ENCODE data around the gene SEMA3D.

The SEMA3D gene

DNA sequence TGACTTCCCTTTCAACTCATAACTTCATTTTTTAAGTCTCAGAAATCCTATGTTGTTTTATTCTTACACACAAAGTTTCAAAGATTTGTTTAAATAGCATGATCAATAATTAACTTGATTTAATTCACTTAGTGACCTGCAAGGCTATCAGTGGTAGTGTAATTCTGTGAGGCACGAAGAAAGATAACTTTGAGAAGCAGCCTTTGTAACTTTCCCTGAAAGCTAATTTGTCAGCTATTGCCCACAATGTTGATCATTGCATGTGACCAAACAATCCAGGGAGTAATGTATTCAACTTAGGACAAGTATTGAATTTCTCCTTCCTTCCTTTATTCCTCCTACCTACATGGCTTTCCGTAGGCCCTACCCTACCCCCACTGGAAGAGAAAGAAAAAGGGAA is 111.0 kb downstream of the SEMA3D start:
- DNase-seq: no peak
- Histone ChIP-seq H3K4me1 (ENCODE audit: control insufficient read depth in 1 of 2, insufficient read depth in 2 of 2, low read length in 2 of 2) (peaks cover 1 to 3% of the 10 kb centered on the region in 2 experiments), H3K4me2 (ENCODE audit: low read length) (no peak overlapping the region), H3K18ac (ENCODE audit: low read length) (no peak overlapping the region), H3K14ac (ENCODE audit: low read length) (no peak overlapping the region), H3K9me3 (ENCODE audit: insufficient read depth, low read depth, low read length) (no peaks in the 10 kb centered on the region), H3K4ac (ENCODE audit: low read depth, low read length) (no peak overlapping the region), H3K9ac (ENCODE audit: low read length) (no peak overlapping the region), H3K79me1 (ENCODE audit: low read length) (peaks cover under 1% of the 10 kb centered on the region), H2BK5ac (ENCODE audit: low read depth, low read length, poor library complexity) (no peak overlapping the region), H4K91ac (ENCODE audit: low read depth, low read length) (no peak overlapping the region), H2BK12ac (ENCODE audit: low read length) (no peak overlapping the region), H4K12ac (ENCODE audit: low read depth, low read length) (no peak overlapping the region), H2AFZ (ENCODE audit: insufficient read depth, low read length, poor library complexity) (no peak overlapping the region), H4K8ac (ENCODE audit: low read depth, low read length) (no peak overlapping the region), H3K23ac (ENCODE audit: low read length) (no peak overlapping the region), H3K4me3 (ENCODE audit: low read depth, low read length) (no peak overlapping the region), H3K27ac (ENCODE audit: low read depth, low read length) (no peak overlapping the region), H3K36me3 (ENCODE audit: control insufficient read depth in 1 of 2, insufficient read depth in 2 of 2, low read length in 2 of 2) (no peaks in the 10 kb centered on the region), H3K79me2 (ENCODE audit: control insufficient read depth, insufficient read depth, low read length, poor library complexity) (no peaks in the 10 kb centered on the region), H2BK120ac (ENCODE audit: insufficient read depth, low read length, poor library complexity) (no peak overlapping the region), H2AK5ac (ENCODE audit: low read length) (no peak overlapping the region), H3K27me3 (ENCODE audit: insufficient read depth, low read length) (no peaks in the 10 kb centered on the region)
- WGBS (ENCODE audit: extremely low coverage, insufficient coverage, insufficient read length): no CpG with 5 or more reads among the region's 2 CpGs

DNA sequence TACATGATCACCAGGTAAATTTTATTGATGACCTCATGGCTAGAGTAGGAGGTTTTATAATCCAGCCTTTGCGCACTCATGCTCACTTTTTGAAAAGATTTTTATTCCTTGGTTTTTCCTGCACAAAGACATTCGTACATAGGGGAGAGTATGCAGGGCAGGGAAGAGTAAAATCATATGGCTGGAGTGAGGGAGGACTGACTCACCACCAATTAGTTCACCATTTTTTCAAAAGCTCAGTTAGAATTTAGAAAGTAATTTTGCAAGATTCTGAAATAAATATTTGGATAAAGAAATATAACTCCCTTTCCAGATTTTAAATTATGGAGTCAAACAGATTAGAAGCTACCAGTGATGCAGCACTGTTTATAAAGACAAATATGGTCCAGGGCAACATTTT is 111.9 kb downstream of the SEMA3D start:
- Histone ChIP-seq H3K4ac (ENCODE audit: low read depth, low read length) (no peak overlapping the region), H2BK12ac (ENCODE audit: low read length) (no peak overlapping the region), H2AFZ (ENCODE audit: insufficient read depth, low read length, poor library complexity) (no peak overlapping the region), H3K79me2 (ENCODE audit: control insufficient read depth, insufficient read depth, low read length, poor library complexity) (no peaks in the 10 kb centered on the region), H3K9ac (ENCODE audit: low read length) (no peak overlapping the region), H3K18ac (ENCODE audit: low read length) (no peak overlapping the region), H2BK120ac (ENCODE audit: insufficient read depth, low read length, poor library complexity) (no peak overlapping the region), H2BK5ac (ENCODE audit: low read depth, low read length, poor library complexity) (no peak overlapping the region), H3K36me3 (ENCODE audit: control insufficient read depth in 1 of 2, insufficient read depth in 2 of 2, low read length in 2 of 2) (no peaks in the 10 kb centered on the region), H3K4me2 (ENCODE audit: low read length) (no peak overlapping the region), H4K8ac (ENCODE audit: low read depth, low read length) (no peak overlapping the region), H4K12ac (ENCODE audit: low read depth, low read length) (no peak overlapping the region), H3K27ac (ENCODE audit: low read depth, low read length) (no peak overlapping the region), H2AK5ac (ENCODE audit: low read length) (no peak overlapping the region), H3K14ac (ENCODE audit: low read length) (no peak overlapping the region), H3K9me3 (ENCODE audit: insufficient read depth, low read depth, low read length) (no peaks in the 10 kb centered on the region), H3K79me1 (ENCODE audit: low read length) (peaks cover 2% of the 10 kb centered on the region), H4K91ac (ENCODE audit: low read depth, low read length) (no peak overlapping the region), H3K23ac (ENCODE audit: low read length) (no peak overlapping the region), H3K4me1 (ENCODE audit: control insufficient read depth in 1 of 2, insufficient read depth in 2 of 2, low read length in 2 of 2) (peaks cover 2 to 3% of the 10 kb centered on the region in 2 experiments), H3K27me3 (ENCODE audit: insufficient read depth, low read length) (no peaks in the 10 kb centered on the region), H3K4me3 (ENCODE audit: low read depth, low read length) (no peak overlapping the region)
- no peak for DNase-seq
- no CpG with 5 or more reads among the region's 2 CpGs for WGBS (ENCODE audit: extremely low coverage, insufficient coverage, insufficient read length)

DNA sequence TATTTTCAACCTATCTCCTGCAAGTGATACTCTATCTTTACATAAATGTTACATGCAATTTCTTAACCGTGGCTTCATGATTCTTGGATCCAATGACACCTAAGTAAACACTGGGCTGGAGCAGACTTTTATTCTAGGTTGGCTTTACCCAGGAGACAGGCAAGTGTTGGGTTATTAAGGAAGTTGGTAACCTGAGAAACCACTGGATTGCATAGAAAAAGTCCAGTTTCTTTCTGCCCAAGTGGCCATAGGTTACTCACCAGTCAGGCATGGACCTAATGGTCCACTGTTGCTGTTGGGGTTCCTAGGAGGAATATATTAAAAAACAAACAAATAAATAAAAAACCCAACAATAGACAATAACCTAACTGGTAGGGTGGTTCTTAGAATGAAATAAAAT is 112.8 kb downstream of the SEMA3D start:
- Histone ChIP-seq H3K79me1 (ENCODE audit: low read length) (peaks cover 2% of the 10 kb centered on the region), H3K18ac (ENCODE audit: low read length) (no peak overlapping the region), H4K91ac (ENCODE audit: low read depth, low read length) (no peak overlapping the region), H3K23ac (ENCODE audit: low read length) (no peak overlapping the region), H2BK5ac (ENCODE audit: low read depth, low read length, poor library complexity) (no peak overlapping the region), H2AFZ (ENCODE audit: insufficient read depth, low read length, poor library complexity) (no peak overlapping the region), H3K79me2 (ENCODE audit: control insufficient read depth, insufficient read depth, low read length, poor library complexity) (no peaks in the 10 kb centered on the region), H3K27ac (ENCODE audit: low read depth, low read length) (no peak overlapping the region), H4K12ac (ENCODE audit: low read depth, low read length) (no peak overlapping the region), H3K27me3 (ENCODE audit: insufficient read depth, low read length) (no peaks in the 10 kb centered on the region), H2AK5ac (ENCODE audit: low read length) (no peak overlapping the region), H3K9ac (ENCODE audit: low read length) (no peak overlapping the region), H3K4ac (ENCODE audit: low read depth, low read length) (no peak overlapping the region), H2BK12ac (ENCODE audit: low read length) (no peak overlapping the region), H3K9me3 (ENCODE audit: insufficient read depth, low read depth, low read length) (no peaks in the 10 kb centered on the region), H3K4me2 (ENCODE audit: low read length) (no peak overlapping the region), H4K8ac (ENCODE audit: low read depth, low read length) (no peak overlapping the region), H3K4me1 (ENCODE audit: control insufficient read depth in 1 of 2, insufficient read depth in 2 of 2, low read length in 2 of 2) (peaks cover 2 to 3% of the 10 kb centered on the region in 2 experiments), H3K36me3 (ENCODE audit: control insufficient read depth in 1 of 2, insufficient read depth in 2 of 2, low read length in 2 of 2) (no peaks in the 10 kb centered on the region), H3K4me3 (ENCODE audit: low read depth, low read length) (no peak overlapping the region), H3K14ac (ENCODE audit: low read length) (no peak overlapping the region), H2BK120ac (ENCODE audit: insufficient read depth, low read length, poor library complexity) (no peak overlapping the region)
- WGBS (ENCODE audit: extremely low coverage, insufficient coverage, insufficient read length): no CpG with 5 or more reads among the region's 1 CpG
- DNase-seq: no peak

DNA sequence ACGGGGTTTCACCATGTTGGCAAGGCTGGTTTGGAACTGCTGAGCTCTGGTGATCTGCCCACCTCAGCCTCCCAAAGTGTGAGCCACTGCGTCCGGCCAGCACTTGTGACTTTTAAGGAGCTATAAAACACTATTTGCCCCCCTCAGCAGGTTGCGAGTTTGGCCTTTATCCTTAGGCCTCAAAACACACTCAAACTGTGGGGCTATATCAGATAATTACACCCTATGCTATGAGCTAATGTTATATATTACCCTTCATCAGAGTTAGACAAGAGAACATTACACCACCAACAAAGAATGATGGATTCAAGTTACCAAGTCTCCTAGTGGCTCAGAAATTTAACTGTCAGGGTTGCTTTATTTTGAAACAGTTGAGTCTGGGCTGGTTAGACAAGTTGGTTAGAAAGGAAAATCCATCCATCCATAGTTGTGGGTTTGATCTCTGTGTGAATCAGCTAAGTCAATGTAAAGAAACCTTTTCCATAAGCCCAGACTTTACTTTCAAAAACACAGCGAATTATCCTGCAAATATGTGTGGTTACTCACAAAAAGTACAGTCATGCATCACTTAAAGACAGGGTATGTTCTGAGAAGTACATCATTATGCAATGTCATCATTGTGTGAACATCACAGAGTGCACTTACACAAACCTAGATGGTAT is 115.8 kb downstream of the SEMA3D start:
- Histone ChIP-seq H3K14ac (ENCODE audit: low read length) (no peak overlapping the region), H3K4ac (ENCODE audit: low read depth, low read length) (no peak overlapping the region), H3K4me2 (ENCODE audit: low read length) (no peak overlapping the region), H3K79me2 (ENCODE audit: control insufficient read depth, insufficient read depth, low read length, poor library complexity) (no peaks in the 10 kb centered on the region), H3K23ac (ENCODE audit: low read length) (no peak overlapping the region), H3K79me1 (ENCODE audit: low read length) (peaks cover 5% of the 10 kb centered on the region), H3K27me3 (ENCODE audit: insufficient read depth, low read length) (no peaks in the 10 kb centered on the region), H3K36me3 (ENCODE audit: control insufficient read depth in 1 of 2, insufficient read depth in 2 of 2, low read length in 2 of 2) (no peaks in the 10 kb centered on the region), H2BK5ac (ENCODE audit: low read depth, low read length, poor library complexity) (no peak overlapping the region), H2BK120ac (ENCODE audit: insufficient read depth, low read length, poor library complexity) (no peak overlapping the region), H3K27ac (ENCODE audit: low read depth, low read length) (no peak overlapping the region), H2BK12ac (ENCODE audit: low read length) (no peak overlapping the region), H2AK5ac (ENCODE audit: low read length) (no peak overlapping the region), H3K18ac (ENCODE audit: low read length) (no peak overlapping the region), H3K9ac (ENCODE audit: low read length) (no peak overlapping the region), H4K8ac (ENCODE audit: low read depth, low read length) (no peak overlapping the region), H4K91ac (ENCODE audit: low read depth, low read length) (peak overlapping the region; percentile 48), H3K4me1 (ENCODE audit: control insufficient read depth in 1 of 2, insufficient read depth in 2 of 2, low read length in 2 of 2) (peaks cover 3 to 4% of the 10 kb centered on the region in 2 experiments), H4K12ac (ENCODE audit: low read depth, low read length) (no peak overlapping the region), H2AFZ (ENCODE audit: insufficient read depth, low read length, poor library complexity) (no peak overlapping the region), H3K9me3 (ENCODE audit: insufficient read depth, low read depth, low read length) (no peaks in the 10 kb centered on the region), H3K4me3 (ENCODE audit: low read depth, low read length) (no peak overlapping the region)
- no CpG with 5 or more reads among the region's 5 CpGs for WGBS (ENCODE audit: extremely low coverage, insufficient coverage, insufficient read length)
- no peak for DNase-seq

Data from trophoblast cell (in vitro differentiated cells and primary cell).